Activated CD4-positive, CD25-positive, alpha-beta regulatory T cell treated with anti-CD3 and anti-CD28 coated beads, Interleukin-2, amount 50 U/mL, for 24 hours (primary cell): ENCODE results near the gene ISG20.
"Not testable (repeated sequence)": the region's sequence is repeated elsewhere in the genome, so short reads cannot be mapped to it uniquely, and the experiment has no call there.

Source experiments
- ATAC-seq, 2 donors: fragments of 150-1000 bp; cut with Tn5 transposase; one replicate each; pipeline ENCODE4 v1.10.0; 2021; ENCODE audit warnings: mild to moderate bottlenecking in 1 of 2, moderate library complexity in 1 of 2

ISG20 gene

DNA sequence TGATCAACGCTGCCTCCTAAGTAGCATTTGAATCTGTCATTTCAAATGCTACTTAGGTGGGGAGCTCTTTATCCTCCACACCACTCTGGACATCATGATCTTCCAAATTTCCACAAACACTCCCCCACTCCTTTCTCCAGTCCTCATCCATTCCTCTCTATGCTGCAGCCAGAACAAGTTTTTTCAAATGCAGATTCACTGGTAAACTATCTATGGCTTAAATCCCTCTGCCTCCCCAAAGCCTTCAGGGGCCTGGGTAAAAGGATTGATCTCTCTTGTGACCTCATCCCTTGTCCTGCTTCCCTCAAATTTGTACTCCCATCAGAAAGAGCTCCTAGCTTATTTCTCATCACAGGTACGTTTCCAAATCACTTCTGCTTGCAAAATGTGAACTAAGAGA, 19.0 kb upstream of the ISG20 start:
- ATAC-seq, result no peak

DNA sequence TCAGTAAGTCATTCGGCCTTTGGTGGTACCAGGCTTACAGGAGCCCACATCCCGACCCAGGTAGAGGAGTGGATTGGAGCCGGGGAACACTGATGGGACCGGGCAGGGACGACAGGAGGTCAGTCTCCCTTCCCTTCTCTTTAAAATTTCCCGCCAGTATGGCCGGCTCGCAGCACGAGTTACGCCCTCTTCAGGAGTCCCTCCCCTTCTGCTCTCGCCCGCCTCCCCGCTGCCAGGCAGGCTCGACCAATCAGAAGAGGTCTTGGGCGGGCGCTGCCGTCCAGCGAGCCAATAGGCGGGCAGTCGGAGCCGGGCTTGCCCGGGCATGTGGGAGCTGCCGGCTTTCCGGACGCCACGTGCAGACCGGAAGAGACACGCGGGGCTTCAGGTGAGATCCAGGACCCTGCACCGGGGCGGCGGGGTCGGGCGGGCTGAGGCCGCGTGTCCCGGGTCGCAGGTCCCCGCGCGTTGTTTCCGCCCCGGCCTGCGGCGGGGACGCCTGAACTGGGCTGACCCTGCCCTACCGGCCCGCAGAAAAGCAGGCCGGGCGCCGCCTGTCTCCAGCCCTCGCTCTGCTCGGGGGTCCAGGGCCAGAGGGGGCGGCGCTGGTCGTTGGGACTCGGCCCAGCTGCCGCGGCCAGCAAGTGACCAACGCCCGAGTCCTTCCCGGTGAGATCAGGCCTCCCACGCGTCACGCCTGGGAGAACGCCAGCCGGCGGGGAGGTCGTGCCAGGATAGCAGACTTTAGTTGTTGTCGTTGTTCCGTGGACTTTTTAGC, 17.6 kb upstream of the ISG20 start, which contains the start of gene AEN:
AEN (plus strand) TSS at position 346 of the 778 bp plus-strand sequence. CDS start 4,870 bp downstream, outside the sequence.
- peak; percentile 87 to 90 for ATAC-seq

DNA sequence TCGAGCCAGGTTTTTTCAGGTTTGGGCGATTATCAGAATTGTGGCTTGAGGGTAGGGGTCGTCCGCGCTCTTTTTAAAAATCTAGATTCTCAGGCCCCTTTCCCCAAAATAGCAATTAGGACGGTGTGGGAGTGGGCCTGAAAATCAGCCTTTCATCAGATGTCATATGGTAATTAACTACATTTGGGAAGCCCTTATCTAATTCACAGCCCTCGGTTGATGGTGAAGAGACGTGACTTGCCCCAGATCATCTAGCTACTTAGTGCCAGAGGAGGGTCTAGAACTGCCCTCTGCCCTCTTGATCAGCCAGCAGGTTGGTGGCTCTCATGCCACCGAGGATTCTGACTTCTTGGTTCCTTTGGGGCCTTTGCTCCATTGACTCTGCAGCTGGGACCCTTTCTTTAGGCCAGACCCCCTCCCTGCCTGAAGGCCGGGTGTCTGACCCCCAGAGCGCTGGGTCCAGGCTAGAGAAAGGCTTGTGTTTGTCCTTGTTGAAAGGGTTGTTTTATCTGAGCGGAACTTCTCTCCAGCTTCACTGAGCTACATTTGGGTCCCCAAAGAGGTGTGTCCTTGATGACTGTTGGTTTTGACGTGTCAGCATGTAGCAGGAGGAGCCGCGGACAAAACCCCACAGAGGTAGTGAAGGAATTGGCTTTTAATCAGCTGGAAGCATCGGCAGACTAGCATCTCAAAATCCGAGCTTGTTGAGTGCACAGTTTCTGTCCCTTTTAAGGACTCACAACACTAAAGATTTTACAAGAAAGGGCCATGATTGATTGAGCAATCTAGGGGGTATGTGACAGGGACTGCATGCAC, 16.8 kb upstream of the ISG20 start:
- ATAC-seq, result peak in 1 of 2 donors; percentile 25

DNA sequence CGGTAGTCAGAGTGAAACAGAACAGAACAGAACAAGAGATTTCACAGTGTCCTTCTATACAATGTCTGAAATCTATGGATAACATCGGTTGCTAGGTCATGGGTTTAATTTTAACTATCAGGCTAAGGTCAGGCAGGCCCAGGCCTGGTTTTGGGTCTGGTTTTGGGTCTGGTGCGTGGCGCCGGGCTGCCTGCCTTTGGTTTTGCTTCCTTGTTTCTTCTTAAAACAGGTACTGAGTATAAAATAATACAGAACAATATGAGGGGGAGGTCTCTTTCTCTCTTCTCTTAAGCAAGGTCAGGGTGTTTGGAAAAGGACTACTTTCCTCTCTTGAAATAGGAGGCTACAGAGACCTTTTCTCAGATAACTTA, 16.2 kb upstream of the ISG20 start:
- no peak for ATAC-seq

DNA sequence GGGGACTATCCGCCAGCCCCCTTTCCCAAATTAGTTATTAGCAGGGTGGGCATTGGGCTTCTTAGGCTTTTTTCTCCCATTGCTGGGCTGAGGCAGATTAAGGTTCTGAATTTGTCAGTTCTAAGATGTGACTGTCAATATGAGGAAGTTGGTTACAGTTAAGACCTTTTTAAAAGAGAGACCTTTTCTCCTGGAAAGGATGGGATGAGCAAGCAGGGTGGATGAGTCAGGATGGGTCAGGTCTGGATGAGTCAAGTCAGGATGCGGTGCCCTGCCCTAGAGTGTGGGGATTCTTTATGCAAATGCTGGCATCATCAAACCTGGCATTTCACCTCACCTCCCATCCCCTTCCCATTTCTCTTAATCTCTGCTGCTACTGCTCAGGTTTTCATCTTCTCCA, 15.8 kb upstream of the ISG20 start:
- ATAC-seq, result peak; percentile 60

DNA sequence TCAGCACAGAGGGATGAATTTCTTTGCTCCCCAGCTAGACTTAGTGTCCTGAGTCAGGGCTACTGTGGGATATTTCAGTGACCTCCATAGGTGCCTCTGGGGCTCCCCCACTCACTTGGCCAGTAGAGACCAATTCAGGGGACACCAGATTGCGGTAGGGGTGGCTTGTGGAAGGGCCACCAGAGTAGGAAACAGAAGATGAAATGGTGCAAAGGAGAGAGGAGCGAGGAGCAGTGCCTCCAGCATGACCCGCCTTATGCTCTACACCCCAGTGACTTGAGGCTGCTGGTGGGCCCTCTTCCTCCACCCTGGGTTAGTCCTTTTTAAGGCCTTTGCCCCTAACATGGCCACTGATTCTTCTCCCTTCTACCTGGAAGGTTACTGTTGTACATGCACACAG, 15.2 kb upstream of the ISG20 start:
- no peak for ATAC-seq

DNA sequence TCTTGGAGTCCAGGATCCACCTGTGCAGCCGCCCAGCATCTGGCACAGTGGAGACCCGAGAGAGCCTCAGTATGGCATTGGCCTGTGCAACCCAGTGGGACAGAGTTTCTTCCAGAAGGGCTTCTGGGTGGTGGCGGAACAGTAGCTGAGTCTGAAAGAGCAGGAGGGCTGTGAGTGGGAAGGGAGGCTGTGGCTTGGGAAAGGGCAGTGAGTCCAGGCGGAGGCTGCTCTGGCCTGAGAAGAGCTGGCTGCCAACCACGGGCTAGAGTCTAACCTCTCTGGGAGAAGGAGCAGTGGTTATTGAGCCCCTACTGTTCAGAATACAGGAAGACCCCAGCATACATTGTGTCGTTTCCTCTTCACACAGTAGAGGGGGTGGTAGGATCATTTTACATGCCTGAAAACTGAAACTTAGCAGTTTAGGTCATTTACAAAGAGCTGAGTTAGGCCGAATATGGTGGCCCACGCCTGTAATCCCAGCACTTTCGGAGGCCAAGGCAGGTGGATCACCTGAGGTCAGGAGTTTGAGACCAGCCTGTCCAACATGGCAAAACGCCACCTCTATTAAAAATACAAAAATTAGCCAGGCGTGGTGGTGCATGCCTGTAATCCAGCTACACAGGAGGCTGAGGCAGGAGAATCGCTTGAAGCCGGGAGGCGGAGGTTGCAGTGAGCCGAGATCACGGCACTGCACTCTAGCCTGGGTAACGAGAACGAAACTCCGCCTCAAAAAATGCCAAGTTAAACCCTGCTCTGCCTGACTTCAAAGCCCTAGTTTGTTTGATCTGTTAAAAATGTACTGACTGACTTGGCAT, 14.5 kb upstream of the ISG20 start:
- ATAC-seq, result peak; percentile 8 to 12

DNA sequence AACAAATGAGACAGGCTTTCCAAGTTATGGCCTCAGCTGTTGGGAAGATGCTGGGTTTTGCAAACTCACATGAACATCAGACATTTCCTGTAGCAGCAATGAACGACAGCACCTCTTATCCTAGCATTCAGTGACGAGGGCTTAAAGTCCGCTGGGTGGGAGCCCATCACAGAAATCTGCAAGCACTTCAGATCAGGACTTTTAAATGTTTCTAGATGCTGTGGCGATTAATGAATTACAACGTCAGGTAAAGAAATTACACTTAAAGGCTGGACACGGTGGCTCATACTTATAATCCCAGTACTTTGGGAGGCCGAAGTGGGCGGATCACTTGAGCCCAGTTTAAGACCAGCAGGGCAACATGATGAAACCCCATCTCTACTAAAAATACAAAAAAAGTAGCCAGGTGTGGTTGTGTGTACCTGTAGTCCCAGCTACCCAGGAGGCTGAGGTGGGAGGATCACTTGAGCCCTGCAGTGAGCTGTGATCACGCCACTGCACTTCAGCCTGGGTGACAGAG, 13.8 kb upstream of the ISG20 start:
- ATAC-seq, result no peak

DNA sequence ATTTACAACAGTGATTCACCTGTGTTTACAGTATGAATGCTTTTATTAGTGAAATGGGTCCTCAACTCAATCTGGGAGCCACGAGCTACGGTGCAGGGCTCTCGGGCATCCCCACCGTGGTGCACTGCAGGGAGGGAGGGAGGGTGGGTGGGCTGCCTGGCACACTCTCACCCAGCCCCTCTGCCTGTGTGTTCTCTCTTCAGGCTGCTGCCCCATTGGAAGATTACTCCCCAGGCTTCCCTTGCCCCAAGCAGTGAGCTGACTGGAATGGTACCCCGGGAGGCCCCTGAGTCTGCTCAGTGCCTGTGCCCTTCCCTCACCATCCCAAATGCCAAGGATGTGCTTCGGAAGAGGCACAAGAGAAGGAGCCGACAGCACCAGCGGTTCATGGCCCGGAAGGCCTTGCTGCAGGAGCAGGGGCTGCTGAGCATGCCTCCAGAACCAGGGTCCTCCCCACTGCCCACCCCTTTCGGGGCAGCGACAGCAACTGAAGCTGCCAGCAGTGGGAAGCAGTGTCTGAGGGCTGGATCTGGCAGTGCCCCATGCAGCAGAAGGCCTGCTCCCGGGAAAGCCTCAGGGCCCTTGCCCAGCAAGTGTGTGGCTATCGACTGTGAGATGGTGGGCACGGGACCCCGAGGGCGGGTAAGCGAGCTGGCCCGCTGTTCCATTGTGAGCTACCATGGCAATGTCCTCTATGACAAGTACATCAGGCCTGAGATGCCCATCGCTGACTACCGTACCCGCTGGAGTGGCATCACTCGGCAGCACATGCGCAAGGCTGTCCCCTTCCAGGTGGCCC, 12.7 kb upstream of the ISG20 start:
- ATAC-seq, result no peak

DNA sequence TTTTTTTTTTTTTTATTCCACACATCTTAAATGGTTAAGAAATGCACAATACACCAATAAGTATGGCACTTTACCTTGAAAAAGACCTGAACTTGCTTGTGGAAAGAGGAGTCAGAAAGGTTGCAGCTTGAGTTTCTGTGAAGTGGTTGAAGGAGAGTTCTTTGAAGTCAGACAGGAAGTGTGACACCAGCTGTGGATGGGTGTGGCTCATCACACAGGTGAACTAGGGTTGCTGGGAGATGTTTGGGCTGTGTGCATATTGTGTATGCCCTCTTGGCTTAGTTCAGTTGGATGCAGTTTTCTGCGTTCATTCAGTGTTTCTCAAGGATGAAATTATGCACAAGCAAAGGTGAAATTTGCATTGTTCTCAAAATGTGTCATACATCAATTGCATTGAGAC, 11.4 kb upstream of the ISG20 start:
- ATAC-seq, result peak; percentile 66 to 68

DNA sequence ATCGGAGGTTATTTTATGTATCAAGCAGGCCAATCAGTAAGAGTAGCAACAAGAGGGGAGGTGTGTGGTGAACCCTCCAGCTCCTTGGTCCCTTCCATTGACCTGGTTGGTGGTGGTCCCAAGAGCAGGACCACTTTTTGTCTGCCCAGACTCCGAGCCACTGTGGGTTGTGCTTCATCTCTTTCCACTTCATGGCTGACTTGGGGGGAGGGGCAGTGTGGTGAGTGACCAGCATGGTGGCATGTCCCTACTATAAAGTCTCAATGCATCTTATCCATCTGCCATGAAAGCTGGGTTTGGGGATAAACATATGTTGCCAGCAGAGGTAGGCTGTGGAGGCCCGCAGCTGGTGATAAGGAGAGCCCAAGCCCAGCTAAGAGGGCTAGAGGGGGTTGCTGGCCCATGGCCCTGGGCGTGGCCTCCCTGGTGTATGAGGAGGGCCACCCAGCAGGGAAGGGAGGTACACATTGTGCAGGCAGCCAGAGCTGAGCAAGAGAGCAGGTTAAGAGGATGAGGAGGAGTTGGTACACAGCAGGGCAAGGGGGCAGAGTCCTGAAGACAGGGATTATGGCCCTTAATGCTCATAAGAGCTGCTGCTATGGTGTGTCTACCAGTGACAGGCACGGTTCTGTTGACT, 10.7 kb upstream of the ISG20 start:
- ATAC-seq, result no peak

DNA sequence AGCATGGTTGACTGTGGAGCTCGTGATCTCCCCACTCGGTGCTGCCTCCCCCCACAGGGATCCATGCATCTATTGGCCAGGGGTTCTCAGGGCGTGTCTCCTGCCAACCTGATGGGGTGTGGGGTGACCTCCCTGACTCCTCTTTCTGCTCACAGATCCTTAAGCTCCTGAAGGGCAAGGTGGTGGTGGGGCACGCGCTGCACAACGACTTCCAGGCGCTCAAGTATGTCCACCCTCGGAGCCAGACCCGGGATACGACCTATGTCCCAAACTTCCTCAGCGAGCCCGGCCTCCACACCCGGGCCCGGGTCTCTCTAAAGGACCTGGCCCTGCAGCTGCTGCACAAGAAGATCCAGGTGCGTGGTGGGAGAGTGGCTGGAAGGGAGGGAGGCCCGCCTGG, 9.7 kb upstream of the ISG20 start:
- ATAC-seq, result no peak

DNA sequence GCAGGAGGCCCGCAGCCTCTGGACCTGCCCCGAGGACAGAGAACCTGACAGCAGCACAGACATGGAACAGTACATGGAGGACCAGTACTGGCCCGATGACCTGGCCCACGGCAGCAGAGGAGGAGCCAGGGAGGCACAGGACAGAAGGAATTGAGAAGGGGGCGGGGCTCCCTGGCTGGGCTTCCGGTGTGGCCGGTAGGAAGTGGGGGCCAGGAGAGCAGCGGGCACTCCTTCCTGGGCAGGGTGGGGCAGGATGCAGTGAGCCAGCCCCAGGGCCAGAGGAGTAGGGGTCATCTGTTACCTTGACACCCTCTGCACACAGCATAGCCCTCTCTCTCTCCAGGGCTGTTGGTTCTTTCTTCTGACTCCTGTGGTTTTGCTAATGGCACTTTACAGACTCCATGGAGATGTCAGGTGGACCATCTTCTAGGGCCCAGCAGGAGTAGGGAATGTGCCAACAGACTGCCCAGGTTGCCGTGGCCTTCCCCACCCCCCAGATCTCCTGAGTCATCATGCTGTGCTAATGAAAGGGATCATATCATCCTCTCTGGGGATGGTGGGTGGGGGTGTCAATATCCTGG, 8.6 kb upstream of the ISG20 start:
- no peak for ATAC-seq

DNA sequence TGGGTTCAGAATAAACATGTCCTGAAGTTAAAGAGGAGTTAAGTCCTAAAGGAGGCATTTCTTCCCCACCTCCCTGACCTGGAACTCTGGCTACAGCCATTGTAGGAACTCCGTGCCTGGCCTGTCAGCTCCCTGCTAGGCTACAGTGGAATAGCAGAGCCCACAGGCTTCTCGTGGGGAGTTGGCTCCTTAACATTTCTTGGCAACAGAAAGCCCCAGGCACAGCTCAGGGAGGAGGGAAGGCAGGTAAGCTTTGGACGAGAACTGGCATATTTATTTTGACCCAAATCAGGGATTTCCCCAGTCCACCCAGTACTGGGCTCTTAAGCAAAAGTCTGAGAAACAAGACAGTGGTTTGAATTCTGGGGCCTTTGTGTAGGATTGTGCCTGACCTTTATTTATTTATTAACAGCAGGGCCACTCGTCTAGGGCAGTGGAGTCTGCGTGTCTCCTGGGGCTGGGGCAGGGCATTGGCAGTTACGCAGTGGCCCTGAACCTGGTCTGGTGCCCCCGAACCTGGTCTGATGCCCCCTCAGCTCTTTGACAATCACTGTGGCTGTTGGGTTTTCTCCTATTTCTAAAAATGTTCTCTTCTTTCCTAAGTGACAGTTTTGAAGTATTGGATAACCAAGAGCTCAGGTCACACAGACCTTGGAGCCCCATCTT, 7.9 kb upstream of the ISG20 start:
- ATAC-seq, result no peak

DNA sequence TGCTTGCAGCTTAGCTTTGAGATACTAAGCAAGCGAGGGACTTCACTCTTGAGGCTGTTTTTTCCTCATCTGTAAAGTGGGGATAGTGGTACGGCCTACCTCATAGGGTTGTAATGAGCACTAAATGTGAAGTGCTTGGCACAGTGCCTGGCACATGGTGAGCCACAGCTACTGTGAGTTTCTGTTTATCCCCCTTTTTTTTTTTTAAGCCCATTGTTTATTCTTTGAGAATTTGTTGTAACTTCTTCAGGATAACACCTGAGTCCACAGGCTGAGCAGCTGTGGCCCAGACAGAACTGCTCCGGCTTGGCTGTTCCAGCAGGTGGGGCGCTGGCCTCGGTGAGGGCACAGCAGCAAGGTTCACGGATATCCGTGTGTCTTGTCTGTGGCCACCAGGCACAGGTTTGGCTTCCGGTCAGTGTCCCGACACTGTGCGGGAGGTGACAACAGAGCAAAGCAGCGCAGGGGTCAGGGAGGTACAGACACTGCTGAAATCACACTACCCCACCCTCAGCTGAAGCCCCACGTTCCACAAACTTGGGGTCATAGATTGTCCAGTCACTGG, 7.3 kb upstream of the ISG20 start:
- no peak for ATAC-seq

DNA sequence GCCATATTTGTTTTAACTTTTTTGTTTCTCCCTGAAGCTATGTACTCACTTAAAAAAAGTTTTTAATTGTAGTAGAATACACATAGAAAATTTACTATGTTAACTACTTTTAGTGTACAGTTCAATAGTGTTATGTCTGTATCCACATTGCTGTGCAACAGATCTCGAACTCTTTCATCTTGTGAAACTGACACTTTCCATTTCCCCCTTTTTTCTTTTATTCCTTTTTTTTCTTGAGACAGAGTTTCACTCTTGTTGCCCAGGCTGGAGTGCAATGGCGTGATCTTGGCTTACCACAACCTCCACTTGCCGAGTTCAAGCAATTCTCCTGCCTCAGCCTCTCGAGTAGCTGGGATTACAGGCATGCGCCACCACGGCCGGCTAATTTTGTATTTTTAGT, 6.0 kb upstream of the ISG20 start:
- ATAC-seq, result not testable (repeated sequence)

DNA sequence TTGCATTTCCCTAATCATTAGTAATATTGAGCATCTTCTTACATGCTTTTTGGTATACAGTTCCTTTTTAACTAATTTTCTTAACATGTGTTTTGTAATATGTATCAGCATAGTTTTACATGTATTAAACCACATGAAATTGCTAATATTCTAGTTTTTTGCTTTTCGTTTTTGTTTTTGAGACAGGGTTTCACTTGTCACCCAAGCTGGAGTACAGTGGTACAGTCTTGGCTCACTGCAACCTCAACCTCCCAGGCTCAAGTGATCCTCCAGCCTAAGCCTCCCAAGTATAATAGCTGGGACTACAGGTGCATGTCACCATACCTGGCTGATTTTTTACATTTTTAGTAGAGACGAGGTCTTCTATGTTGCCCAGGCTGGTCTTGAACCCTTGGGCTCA, 4.4 kb upstream of the ISG20 start:
- ATAC-seq, result no peak

DNA sequence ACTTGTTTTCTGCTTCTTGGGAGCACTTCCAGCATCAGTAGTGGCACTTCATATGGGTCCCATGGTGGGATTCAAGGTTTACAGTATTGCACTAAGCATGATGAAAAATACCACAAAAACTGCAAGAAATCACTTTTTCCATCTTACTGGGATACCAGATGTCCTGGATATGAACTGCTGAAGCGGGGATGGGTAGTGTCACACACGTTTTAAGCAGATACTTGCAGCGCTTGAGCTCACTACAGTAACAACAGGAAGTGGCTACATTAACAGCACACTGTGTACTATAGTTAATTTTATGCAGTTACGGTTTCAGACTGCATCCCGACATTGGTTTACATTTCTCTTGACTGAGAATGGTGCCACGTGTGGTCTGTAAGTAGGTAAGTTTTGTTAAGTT, 3.5 kb upstream of the ISG20 start:
- ATAC-seq, result peak; percentile 21 to 26

DNA sequence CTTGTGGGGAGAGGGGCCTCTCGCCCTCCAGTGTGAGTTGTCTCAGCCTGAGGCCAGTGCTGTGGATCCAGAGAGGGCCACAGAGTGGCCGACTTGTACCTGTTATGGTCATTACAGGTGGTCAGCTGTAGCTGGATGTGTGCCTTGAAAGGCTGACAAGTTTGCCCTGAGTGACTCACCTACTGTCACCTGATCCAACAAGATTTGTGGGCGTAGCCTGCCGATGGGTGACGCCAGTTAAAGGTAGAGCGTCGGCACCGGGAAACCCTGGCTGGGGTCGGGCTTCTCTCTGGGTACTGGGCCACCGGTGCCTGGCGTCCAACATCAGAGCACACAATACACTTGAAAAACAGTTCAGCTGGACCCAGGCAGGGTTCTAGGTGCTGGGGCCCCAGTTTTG, 2.8 kb upstream of the ISG20 start:
- ATAC-seq, result peak; percentile 8 to 15

DNA sequence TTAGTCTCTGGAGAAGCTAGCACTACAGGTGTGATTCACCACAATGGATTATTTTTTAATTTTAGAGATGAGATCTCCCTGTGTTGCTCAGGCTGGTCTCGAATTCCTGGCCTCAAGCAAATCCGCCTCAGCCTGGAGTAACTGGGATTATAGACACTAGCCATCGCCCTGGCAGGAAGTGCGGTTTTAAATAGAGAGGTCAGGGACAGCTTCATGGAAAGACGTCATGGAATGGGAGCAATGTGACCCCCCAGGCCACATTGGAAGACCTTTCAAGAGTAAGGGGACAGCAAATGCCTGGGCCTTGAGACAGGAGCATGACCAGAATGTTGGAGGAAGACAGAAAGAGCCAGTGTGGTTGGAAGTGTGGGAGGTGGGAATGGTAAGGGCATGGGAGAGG, 2.2 kb upstream of the ISG20 start:
- ATAC-seq, result no peak
